SK-N-SH (cell line): ENCODE data around the gene HES1.

Experiments used
- CTCF ChIP-seq: fragments of 200-600 bp; sonication (generic); IDR thresholded peaks from 2 replicates; pipeline ENCODE4 v1.6.1; 2017; ENCODE audit warnings: antibody characterized with exemption, mild to moderate bottlenecking, moderate library complexity
- ELF1 ChIP-seq: IDR thresholded peaks from 2 replicates; pipeline ENCODE4 v1.4.0; 2012
- EP300 ChIP-seq, 2 experiments: IDR thresholded peaks; 2 replicates each; pipeline versions ENCODE4 v1.4.0 to v1.6.1; 2012; ENCODE audit warnings: borderline replicate concordance in 1 of 2, low read depth in 1 of 2, low read length in 1 of 2
- FOXM1 ChIP-seq: IDR thresholded peaks from 2 replicates; pipeline ENCODE4 v1.4.0; 2012; ENCODE audit warnings: low read depth, mild to moderate bottlenecking
- REST ChIP-seq: IDR thresholded peaks from 2 replicates; pipeline ENCODE4 v1.6.1; 2012; ENCODE audit warnings: mild to moderate bottlenecking, low read depth, low read length, moderate library complexity
- SMC3 ChIP-seq: IDR thresholded peaks from 2 replicates; pipeline ENCODE4 v1.6.1; 2012; ENCODE audit warnings: low read depth, low read length, improper control_type of control experiment

GRCh38 chr3:194178128-194178527 is 42.2 kb downstream of the HES1 start:
- TF ChIP-seq EP300 (IDR thresholded peaks at IDR 0.05; ENCODE audit: borderline replicate concordance in 1 of 2, low read depth in 1 of 2, low read length in 1 of 2) = no peak
- no peak for TF ChIP-seq SMC3
- no peak for TF ChIP-seq ELF1
- no peak for TF ChIP-seq REST
- TF ChIP-seq CTCF = no peak
- no peak for TF ChIP-seq FOXM1
